AG04449 (cell line): ENCODE results near the gene ACOT13.

Source experiments
- CTCF ChIA-PET: fragments of 350-600 bp; formaldehyde crosslinking; extraction: SDS; loops from one replicate; lab custom pipeline; 2021; ENCODE audit warnings: antibody characterized with exemption; lab: Yijun Ruan, JAX
- POLR2A ChIA-PET: fragments of 400-600, 350-600 bp; formaldehyde crosslinking; extraction: SDS; loops from one replicate; lab custom pipeline; 2020; ENCODE audit warnings: antibody characterized with exemption, inconsistent platforms; lab: Yijun Ruan, JAX
- DNase-seq: peaks from one replicate; pipeline ENCODE4 v3.0.0-alpha.2; 2010; ENCODE audit warnings: low read depth, low spot score
- H3K4me3 ChIP-seq: 2 replicates; pipeline ENCODE4 v1.5.1; 2011; ENCODE audit warnings: low read depth, mild to moderate bottlenecking, control low read depth, low read length
- CTCF ChIP-seq: IDR thresholded peaks from one replicate; pipeline ENCODE4 v1.5.1; 2011; ENCODE audit warnings: mild to moderate bottlenecking, moderate library complexity, low read length, control low read depth, inconsistent platforms; ENCODE audit not compliant: insufficient read depth; ENCODE audit errors: missing control alignments

ACOT13 gene

GRCh38 chr6:24644377-24644776, 22.5 kb upstream of the ACOT13 start:
- DNase-seq: no peak
- no peak for TF ChIP-seq CTCF
- no peak overlapping the region for H3K4me3 ChIP-seq
- ChIA-PET CTCF (no interaction called here), POLR2A (no interaction called here)

DNA sequence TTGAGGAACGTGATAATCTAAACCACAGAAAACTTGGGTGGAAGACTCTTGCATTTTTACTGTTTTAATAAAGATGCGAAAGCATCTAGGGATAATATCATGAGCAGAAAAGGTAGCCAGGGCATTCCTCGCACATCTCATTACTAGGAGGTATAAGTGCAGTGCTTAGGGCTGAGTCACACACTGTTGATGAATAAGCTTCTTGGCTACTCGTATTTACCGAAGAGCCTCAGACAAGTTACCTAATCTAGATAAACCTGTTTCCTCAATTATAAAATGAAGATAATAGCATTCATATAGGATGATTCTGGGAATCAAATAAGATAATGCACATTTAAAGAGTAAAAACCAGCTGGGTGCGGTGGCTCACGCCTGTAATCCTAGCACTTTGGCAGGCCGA, 20.1 kb upstream of the ACOT13 start:
- ChIA-PET POLR2A (no interaction called here), CTCF (interaction anchor here (4.4 kb wide), 1 partner anchor 66 kb away, joined by 21 read pairs; no protein-coding TSS in a partner anchor)
- no peak for TF ChIP-seq CTCF
- H3K4me3 ChIP-seq: no peak overlapping the region
- DNase-seq: no peak

GRCh38 chr6:24648276-24648675, 18.6 kb upstream of the ACOT13 start:
- POLR2A ChIA-PET: no interaction called here

DNA sequence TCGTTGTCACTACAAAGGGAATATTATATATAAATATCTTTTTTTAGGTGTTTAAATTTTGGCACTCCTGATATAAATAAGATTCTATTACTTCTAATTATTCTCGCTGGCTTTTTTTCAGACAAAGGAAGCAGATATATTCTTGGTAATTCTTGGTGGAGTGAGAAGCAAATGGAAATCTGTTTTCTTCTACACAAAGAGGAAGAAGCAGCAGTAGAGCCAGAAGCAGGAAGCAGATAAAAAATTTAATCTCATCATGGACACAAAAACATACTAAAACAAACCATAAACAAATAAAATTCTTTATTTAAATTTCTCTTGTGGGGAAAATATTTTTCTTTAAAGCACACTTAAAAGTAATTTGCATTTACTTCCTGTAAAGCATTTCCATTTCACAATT, 17.2 kb upstream of the ACOT13 start:
- no peak for TF ChIP-seq CTCF
- ChIA-PET POLR2A (no interaction called here), CTCF (interaction anchor here (4.4 kb wide), 1 partner anchor 69 kb away, joined by 21 read pairs; no protein-coding TSS in a partner anchor)
- DNase-seq: no peak
- H3K4me3 ChIP-seq: no peak overlapping the region

More at GRCh38 chr6:24648276-24648675, 18.6 kb upstream of the ACOT13 start:
- no peak for DNase-seq
- H3K4me3 ChIP-seq: no peak overlapping the region
- TF ChIP-seq CTCF: no peak
- CTCF ChIA-PET: interaction anchor here (4.4 kb wide), 1 partner anchor 67 kb away, joined by 21 read pairs; no protein-coding TSS in a partner anchor

DNA sequence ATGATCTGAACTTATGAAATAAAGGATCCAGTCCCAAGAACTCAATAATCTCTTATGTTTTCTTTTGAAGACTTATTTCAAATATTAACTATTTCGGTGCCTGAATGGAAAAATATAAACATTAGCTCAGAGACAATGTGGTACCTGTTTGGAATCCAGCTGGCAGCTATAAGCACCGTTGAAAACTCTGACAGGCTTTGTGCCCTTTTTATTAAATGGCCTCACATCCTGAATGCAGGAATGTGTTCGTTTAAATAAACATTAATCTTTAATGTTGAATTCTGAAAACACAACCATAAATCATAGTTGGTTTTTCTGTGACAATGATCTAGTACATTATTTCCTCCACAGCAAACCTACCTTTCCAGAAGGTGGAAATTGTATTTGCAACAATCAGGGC, 16.5 kb upstream of the ACOT13 start:
- no peak for TF ChIP-seq CTCF
- DNase-seq: no peak
- POLR2A ChIA-PET: no interaction called here
- CTCF ChIA-PET: no interaction called here
- H3K4me3 ChIP-seq: no peak overlapping the region

GRCh38 chr6:24655215-24655614, 11.7 kb upstream of the ACOT13 start:
- DNase-seq: no peak
- no peak overlapping the region for H3K4me3 ChIP-seq
- CTCF ChIA-PET: interaction anchor here (1.4 kb wide), 1 partner anchor 73 kb away, joined by 3 read pairs; no protein-coding TSS in a partner anchor
- POLR2A ChIA-PET: interaction anchor here (1.5 kb wide), 1 partner anchor 11 kb away, joined by 4 read pairs; the partner anchor contains the start of genes ACOT13 and TDP2
- TF ChIP-seq CTCF: no peak
